HG03097 (cell line): ENCODE results near the gene CACNA1I.

Experiments
- ATAC-seq: cut with Tn5 transposase; IDR thresholded peaks from one replicate; pipeline ENCODE4 v1.9.1; 2021; ENCODE audit not compliant: unreplicated experiment, low FRiP score

Gene CACNA1I

DNA sequence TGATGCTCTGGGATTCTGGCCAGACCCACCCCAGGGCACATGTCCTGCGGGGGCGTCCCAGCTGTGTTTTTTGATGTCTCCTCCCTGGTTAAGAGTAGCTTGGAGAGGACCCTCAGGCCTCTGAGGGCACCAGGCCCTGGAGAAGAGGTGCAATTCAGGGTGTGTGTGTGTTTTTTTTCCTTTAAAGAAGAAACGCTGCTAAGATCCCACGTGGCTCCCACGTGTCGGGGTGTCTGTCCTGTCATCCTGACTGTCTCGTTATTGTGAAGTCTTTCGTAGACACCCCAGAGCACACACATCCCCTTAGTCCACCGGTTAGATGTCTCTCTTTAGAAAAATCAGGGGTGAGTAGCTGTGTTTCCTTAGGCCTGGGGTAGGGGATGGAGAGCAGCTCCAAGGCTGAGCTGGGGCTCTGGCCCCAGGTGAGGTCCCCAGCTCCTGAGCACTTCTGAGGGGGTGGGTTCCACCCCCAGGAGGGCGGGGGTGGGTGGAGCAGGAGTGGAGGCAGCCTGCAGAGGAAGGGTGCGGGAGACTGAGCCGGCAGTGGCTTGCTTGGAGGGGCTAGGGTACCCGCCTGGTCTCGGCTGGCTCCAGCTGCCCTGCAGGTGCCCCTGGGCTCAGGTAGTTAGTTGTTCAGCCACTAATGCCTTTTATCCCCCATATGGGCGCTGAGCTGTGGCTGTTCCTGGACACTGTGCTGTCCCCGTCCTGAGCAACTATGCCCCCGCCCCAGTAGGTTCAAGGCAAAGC lies 116.4 kb downstream of the CACNA1I start:
- ATAC-seq: no peak

DNA sequence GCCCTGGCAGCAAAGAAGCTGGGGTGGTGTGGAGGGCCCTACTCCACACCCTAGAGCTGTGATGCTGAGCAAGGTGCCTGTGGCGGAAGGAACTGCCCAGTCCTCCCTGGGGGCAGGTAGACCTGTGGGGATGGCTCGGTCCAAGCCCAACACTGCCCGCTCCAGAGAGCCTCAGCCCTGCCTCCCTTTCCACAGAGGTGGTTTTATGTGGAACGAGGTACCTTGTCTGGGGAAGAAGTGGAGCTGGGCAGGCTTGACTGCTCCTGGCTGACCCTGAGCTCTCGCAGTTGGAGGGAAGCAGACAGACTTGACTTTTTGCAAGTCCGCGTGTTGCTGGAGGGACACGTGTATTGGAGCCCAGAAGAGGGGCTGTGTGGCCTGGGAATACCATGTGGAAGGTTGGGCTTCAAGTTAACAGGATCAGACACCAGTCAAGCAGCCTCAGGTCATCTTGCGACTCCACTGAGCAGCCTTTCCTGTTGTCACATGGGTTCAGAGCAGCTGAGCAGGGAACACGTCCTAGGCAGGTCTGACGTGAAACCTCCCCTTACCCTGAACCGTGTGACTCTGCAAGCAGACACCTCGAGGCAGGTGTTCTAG lies 117.7 kb downstream of the CACNA1I start:
- ATAC-seq: no peak

GRCh38 chr22:39689421-39689820 lies 118.9 kb downstream of the CACNA1I start:
- ATAC-seq: no peak

DNA sequence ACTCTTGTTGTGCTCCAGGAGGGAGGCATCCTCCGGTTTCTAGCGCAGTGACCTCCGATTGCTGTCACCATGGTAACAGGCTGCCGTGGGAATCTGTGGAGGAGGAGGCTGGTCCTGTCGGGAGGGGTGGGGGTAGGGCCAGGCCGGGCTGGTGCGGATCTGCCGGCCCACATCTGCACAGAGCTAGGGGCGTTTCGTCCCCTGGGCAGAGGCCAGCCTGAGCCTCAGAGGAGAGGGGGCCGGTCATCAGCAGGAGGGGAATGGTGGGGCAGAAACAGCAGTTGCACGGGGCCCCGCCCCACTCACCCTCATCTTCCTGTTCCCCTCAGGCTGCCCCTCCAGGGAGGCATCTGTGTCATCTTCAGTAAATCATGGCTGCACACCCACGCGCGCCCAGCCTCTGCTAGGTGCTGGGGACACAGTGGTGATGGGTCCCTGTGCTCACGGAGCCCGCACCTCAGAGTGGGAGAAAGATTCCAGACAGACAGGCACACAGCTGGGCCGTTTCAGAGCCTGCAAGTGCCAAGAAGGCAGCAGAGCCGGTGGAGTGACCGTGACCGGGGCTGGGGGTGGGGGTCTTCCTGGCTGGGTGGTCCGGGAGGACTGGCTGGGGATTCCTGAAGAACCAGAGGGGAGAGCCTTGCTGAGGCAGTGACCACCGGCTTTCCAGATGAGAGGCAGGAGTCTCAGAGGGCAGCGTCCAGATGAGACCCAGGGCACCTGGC lies 120.5 kb downstream of the CACNA1I start:
- ATAC-seq: no peak

GRCh38 chr22:39693943-39694500 lies 123.5 kb downstream of the CACNA1I start:
- no peak for ATAC-seq

- ATAC-seq: no peak
Observed at GRCh38 chr22:39697790-39698430, 127.4 kb downstream of the CACNA1I start.

DNA sequence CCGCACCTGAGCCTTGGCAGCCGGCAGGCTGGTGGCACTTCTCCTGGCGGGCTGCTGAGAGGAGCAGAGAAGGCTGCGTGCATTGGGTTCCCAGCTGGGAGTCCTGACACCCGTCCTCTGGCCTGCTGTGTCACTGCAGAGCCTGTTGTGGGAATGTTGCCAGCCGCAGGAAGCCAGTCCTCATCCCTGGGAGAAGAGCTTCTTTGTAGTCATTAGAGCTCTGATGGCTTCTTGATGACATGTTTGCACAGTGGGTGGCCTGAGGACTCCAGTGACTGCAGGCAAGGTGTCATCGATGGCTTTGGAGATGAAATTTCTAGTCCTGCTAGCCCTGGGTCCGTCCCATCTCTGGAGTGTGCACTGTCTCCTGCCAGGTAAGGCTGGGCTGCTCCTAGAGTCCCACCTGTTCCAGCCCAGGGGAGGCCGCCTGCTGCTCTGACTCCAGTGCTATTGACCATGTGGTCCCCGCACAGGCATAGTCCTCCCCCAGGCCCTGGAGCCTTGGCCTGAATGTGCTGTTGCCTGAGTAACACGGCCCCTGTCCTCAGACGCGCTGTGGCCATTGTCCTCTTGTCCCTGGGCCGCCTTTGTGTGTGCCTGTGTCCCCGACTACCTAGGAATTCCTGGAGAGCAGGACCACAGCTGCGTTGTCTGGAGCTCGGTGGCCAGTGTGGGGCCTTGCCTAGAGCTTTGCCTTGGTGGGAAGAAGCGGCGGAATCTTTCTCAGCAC lies 129.2 kb downstream of the CACNA1I start:
- no peak for ATAC-seq

- no peak for ATAC-seq
Observed at GRCh38 chr22:39700565-39700964, 130.0 kb downstream of the CACNA1I start.

GRCh38 chr22:39703091-39703490 lies 132.5 kb downstream of the CACNA1I start:
- ATAC-seq: no peak

- no peak for ATAC-seq
Observed at GRCh38 chr22:39703928-39704639, 133.5 kb downstream of the CACNA1I start.

DNA sequence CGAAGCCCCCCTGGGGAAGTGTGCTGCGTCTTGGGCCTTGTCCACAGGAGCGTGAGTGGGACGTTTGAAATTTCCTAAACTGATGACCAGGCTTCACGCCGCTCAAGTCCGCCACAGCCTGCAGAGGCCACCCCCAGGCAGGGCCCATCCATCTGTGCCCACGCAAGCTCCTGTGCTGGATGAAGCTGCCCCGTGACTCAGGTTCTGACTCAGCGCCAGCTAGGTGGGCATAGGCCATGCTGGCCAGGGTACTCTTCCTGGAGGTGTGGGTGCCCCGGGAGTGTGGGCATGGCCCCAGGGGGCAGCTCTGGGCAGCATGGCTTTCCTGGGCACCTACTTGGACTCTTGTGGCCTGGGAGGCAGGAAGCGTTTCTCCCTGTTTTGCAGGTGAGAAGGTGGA lies 134.8 kb downstream of the CACNA1I start:
- no peak for ATAC-seq

GRCh38 chr22:39706376-39707140 lies 136.0 kb downstream of the CACNA1I start:
- no peak for ATAC-seq

DNA sequence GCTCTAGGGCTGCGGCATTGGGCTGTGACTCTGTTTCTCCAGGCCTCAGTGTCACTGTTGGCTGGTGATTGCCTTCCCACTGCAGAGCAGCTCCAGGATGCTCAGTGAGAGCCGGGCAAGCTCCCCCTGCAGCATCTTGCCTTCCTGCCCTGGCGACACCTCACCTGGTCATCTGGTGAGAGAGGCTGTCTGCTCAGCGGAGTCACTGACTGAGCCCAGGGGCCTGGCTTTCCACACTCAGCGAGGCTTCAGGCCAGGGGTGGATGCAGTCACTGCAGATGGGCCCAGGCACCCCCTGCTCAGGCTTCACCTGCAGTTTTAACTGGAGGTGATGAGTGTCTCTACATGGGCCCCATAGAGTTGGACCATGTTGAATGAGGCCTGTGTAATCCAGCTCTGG lies 136.8 kb downstream of the CACNA1I start:
- ATAC-seq: no peak

DNA sequence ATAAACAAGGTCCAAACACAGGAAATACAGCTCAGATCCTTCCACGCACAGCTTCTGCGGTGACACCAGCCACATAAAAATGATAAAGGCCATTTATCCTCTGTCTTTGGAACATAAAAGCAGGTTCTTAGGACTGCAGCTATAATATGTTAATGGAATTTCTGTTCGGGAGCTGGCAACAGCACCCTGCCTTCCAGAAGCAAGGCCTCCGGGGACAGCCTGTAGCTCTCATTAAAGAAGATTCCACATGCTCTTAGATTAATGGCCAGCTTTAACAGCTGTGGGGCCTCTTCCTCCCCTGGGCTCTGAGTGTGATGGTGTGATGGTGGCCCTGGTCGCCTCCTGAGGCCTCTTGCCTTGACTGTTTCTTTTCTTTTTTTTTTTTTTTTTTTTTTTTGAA lies 137.3 kb downstream of the CACNA1I start:
- ATAC-seq: no peak

- ATAC-seq: no peak
Observed at GRCh38 chr22:39710380-39711150, 140.0 kb downstream of the CACNA1I start.

DNA sequence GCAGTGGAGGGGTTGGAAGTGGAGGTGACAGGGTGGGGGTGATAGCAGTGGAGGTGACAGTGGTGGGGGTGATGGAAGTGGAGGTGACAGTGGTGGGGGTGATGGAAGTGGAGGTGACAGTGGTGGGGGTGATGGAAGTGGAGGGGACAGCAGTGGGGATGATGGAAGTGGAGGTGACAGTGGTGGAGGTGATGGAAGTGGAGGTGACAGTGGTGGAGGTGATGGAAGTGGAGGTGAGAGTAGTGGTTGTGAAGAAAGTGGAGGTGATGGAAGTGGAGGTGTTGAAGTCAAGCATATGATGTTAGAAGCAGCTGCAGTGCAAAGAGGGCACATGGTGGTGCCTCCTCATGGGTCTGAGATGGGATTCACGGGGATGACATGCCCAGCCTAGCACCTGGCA lies 141.5 kb downstream of the CACNA1I start:
- no peak for ATAC-seq

DNA sequence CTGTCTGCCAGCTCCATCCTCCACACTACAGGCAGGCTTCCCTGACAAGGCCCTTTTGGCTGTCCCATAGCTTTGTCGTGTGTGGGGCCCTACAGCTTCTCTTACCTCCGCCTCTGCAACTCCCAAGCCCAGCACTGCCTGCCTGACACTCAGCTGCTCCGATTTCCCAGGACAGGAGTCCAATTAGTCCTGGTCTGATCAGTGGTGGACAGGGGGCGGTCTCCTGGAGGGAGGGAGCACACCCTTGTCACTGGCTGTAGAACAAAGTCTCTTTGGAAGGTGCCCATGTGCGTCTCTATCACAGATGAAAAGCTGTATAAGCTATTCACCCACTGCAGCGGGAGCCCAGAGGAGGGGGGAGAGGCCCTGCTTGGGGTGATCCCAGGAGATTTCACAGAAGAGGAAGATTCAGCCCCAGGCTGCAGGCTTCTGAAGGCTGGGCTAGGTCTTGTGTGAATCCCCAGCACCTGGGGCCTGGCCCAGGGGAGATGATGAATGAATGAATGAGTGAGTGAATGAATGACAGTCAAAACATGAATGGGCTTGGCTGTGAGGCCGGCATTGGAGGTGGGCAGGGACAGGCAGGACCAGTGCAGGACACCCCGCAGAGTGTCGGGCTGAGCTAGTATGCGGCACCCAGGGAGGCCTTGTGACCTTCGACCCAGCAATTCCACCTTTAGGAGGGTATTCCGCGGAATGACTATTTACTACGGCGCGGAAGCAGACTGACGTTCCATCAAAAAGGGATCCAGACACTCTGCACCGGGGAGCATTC lies 142.4 kb downstream of the CACNA1I start:
- ATAC-seq: no peak
